Fibroblast of lung (primary cell): Measurements from ENCODE around the gene ABL1. TPM values are rescaled to one million over a fixed set of nuclear protein-coding genes. Genes with fewer than 3 reads are reported as not detected.

Experiments used
- DNase-seq, 2 donors: peaks; one replicate each; pipeline versions ENCODE4 v3.0.0 to v3.0.0-alpha.2; 2010; ENCODE audit warnings: low read depth in 2 of 2
- H2AFZ ChIP-seq: 2 replicates; pipeline ENCODE4 v1.5.1; 2012; ENCODE audit warnings: low read length, control low read depth, inconsistent platforms
- H3K27ac ChIP-seq: 2 replicates; pipeline ENCODE4 v1.5.1; 2011; ENCODE audit warnings: low read length, control low read depth; ENCODE audit not compliant: insufficient read depth
- H3K27me3 ChIP-seq: 2 replicates; pipeline ENCODE4 v1.5.1; 2011; ENCODE audit warnings: mild to moderate bottlenecking, low read length; ENCODE audit not compliant: control insufficient read depth, insufficient read depth
- H3K36me3 ChIP-seq: 2 replicates; pipeline ENCODE4 v1.5.1; 2011; ENCODE audit warnings: low read length; ENCODE audit not compliant: control insufficient read depth, insufficient read depth
- H3K4me1 ChIP-seq: 2 replicates; pipeline ENCODE4 v1.5.1; 2011; ENCODE audit warnings: low read length; ENCODE audit not compliant: control insufficient read depth, insufficient read depth; ENCODE audit errors: extremely low read depth
- H3K4me2 ChIP-seq: 2 replicates; pipeline ENCODE4 v1.5.1; 2011; ENCODE audit warnings: low read length, control low read depth; ENCODE audit not compliant: insufficient read depth; ENCODE audit errors: extremely low read depth
- H3K4me3 ChIP-seq, 4 experiments: fragments of 200-600 bp in 1 of 4; sonication (generic) in 1 of 4; replicated peaks in 1 of 4; 2 replicates each; pipeline ENCODE4 v1.5.1; 2011 to 2016; ENCODE audit warnings: low read length in 4 of 4, low read depth in 3 of 4, mild to moderate bottlenecking in 3 of 4, control low read depth in 2 of 4, inconsistent platforms in 1 of 4, mixed read lengths in 1 of 4; ENCODE audit not compliant: insufficient read depth in 1 of 4; ENCODE audit errors: control extremely low read depth in 1 of 4
- H3K79me2 ChIP-seq: 2 replicates; pipeline ENCODE4 v1.5.1; 2012; ENCODE audit warnings: mild to moderate bottlenecking, low read length, inconsistent platforms; ENCODE audit not compliant: control insufficient read depth, insufficient read depth
- H3K9ac ChIP-seq: 2 replicates; pipeline ENCODE4 v1.5.1; 2011; ENCODE audit warnings: mild to moderate bottlenecking, low read length, control low read depth; ENCODE audit not compliant: insufficient read depth
- H3K9me3 ChIP-seq: 2 replicates; pipeline ENCODE4 v1.5.1; 2012; ENCODE audit warnings: low read depth, low read length; ENCODE audit not compliant: control insufficient read depth, insufficient read depth
- H4K20me1 ChIP-seq: 2 replicates; pipeline ENCODE4 v1.5.1; 2011; ENCODE audit warnings: low read length; ENCODE audit not compliant: control insufficient read depth, insufficient read depth; ENCODE audit errors: extremely low read depth
- CTCF ChIP-seq, 2 donors: IDR thresholded peaks in 1 of 2; conservative IDR thresholded peaks in 1 of 2; 1 replicate in 1 of 2; 2 replicates in 1 of 2; pipeline ENCODE4 v1.5.1; 2011 to 2012; ENCODE audit warnings: low read length in 2 of 2, control low read depth in 1 of 2, inconsistent platforms in 1 of 2, low read depth in 1 of 2, mild to moderate bottlenecking in 1 of 2
- EZH2 ChIP-seq: IDR thresholded peaks from 2 replicates; pipeline ENCODE4 v1.5.1; 2012; ENCODE audit warnings: low read length, control low read depth, mild to moderate bottlenecking; ENCODE audit errors: missing control alignments
- polyA plus RNA-seq, 2 donors: library from polyadenylated mRNA; depleted of rRNA in 1 of 2; stranded (reverse) in 1 of 2; unstranded in 1 of 2; fragments of >200 nt; gene quantifications; 2 replicates each; pipeline ENCODE4 v1.2.1, GENCODE V29; 2011 to 2012; ENCODE audit warnings: missing spikeins in 1 of 2
- total RNA-seq: library from RNA; depleted of rRNA; stranded (reverse); fragments of >200 nt; gene quantifications from 2 replicates; pipeline ENCODE4 v1.2.1, GENCODE V29; 2014

Gene ABL1
- total and polyA plus RNA-seq, 2 donors (not counting 1 experiment from before 2014, with no cell fraction given) = 46.6 to 65.4 TPM

GRCh38 chr9:130831077-130831476 lies 4.0 kb upstream of the ABL1 start:
- no peak for DNase-seq
- Histone ChIP-seq H2AFZ (no peak overlapping the region), H3K4me1 (peaks cover 15% of the 10 kb centered on the region), H3K79me2 (peaks cover 30% of the 10 kb centered on the region), H3K27me3 (no peaks in the 10 kb centered on the region), H3K4me3 (no peak overlapping the region), H3K9ac (no peak overlapping the region), H3K9me3 (no peaks in the 10 kb centered on the region), H3K4me2 (no peak overlapping the region), H4K20me1 (no peaks in the 10 kb centered on the region), H3K27ac (no peak overlapping the region), H3K36me3 (no peaks in the 10 kb centered on the region)
- TF ChIP-seq CTCF (conservative IDR thresholded peaks at IDR 0.05 in 1 of 2, IDR thresholded peaks at IDR 0.05 in 1 of 2; ENCODE audit: low read depth in 1 of 2, low read length in 2 of 2) (no peak), EZH2 (no peak)

- Histone ChIP-seq H3K9ac (no peak overlapping the region), H3K4me1 (peaks cover 20% of the 10 kb centered on the region), H3K9me3 (no peaks in the 10 kb centered on the region), H3K4me3 (peak overlapping the region in 1 of 4 experiments; percentile 65), H3K4me2 (no peak overlapping the region), H3K36me3 (no peaks in the 10 kb centered on the region), H4K20me1 (no peaks in the 10 kb centered on the region), H3K79me2 (peaks cover 45% of the 10 kb centered on the region), H3K27ac (peak overlapping the region; percentile 95), H3K27me3 (no peaks in the 10 kb centered on the region), H2AFZ (no peak overlapping the region)
- DNase-seq = peak; percentile 56 to 75
- TF ChIP-seq CTCF (conservative IDR thresholded peaks at IDR 0.05 in 1 of 2, IDR thresholded peaks at IDR 0.05 in 1 of 2; ENCODE audit: low read depth in 1 of 2, low read length in 2 of 2) = no peak
- no peak for TF ChIP-seq EZH2
These were observed 1.7 kb upstream of the ABL1 start for GRCh38 chr9:130833031-130833990.

GRCh38 chr9:130835441-130836298 lies 616 bp downstream of the ABL1 start:
- no peaks in the 10 kb centered on the region for H3K9me3 ChIP-seq
- H3K79me2 ChIP-seq = peaks cover 66% of the 10 kb centered on the region
- peaks cover 32% of the 10 kb centered on the region for H3K4me1 ChIP-seq
- H3K27ac ChIP-seq = peak overlapping the region; percentile 98
- H3K9ac ChIP-seq = peak overlapping the region; percentile 97
- H3K36me3 ChIP-seq = no peaks in the 10 kb centered on the region
- H3K4me3 ChIP-seq = peak overlapping the region; percentile 83 to 99 (median 95)
- DNase-seq = peak; percentile 62 to 73
- no peaks in the 10 kb centered on the region for H4K20me1 ChIP-seq
- TF ChIP-seq EZH2 = no peak
- peak overlapping the region; percentile 79 for H3K4me2 ChIP-seq
- H2AFZ ChIP-seq = no peak overlapping the region
- H3K27me3 ChIP-seq = no peaks in the 10 kb centered on the region
